ENCODE data around the gene KRT85. TPM values are rescaled to one million over a fixed set of nuclear protein-coding genes. Genes with fewer than 3 reads are reported as not detected.

Gene KRT85
- polyA plus RNA-seq, 2 of the 4 experiments (the other 2 are of a cell fraction), result 3.7 TPM; not detected in 1

DNA sequence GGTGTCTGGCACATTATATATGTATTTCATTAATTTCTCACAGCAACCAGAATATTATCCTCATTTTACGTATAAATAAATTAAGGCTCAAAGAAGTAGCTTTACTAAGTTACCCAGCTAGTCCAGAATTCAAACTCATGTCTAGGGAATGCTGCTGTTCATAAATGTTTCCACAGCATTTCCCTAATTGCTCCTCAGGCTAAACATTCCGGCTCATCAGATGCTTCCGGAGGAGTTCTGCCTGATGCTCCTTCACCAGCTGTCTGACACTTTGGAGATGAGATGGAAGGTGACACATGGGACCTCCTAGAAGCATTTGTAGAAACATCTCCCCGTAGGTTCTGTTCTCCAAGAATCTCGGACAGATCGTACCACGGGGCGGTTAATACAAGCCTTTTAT, 12.1 kb downstream of the KRT85 start:
- Histone ChIP-seq H3K4me2 (no peak overlapping the region), H3K9me3 (no peaks in the 10 kb centered on the region), H3K4me1 (0 out of 3 replicates have a peak, but pooled peaks cover 3% of the 10 kb centered on the region), H3K4me3 (no peak overlapping the region), H3K27ac (no peak overlapping the region)
- ATAC-seq (no peak), FAIRE-seq (no peak), DNase-seq (ENCODE audit: low read depth in 1 of 2, low spot score in 1 of 2) (no peak)
- ChIA-PET POLR2A (no interaction called here), CTCF (interaction anchor here (0.6 to 1.9 kb wide), 9 partner anchors 11 to 530 kb away, joined by 3 to 8 read pairs (median 4); no protein-coding TSS in a partner anchor)
- no peak for TF ChIP-seq ESRRA (IDR thresholded peaks at IDR 0.05; ENCODE audit: borderline replicate concordance, low read length)
- no peak for TF ChIP-seq CHD4 (IDR thresholded peaks at IDR 0.05; ENCODE audit: borderline replicate concordance)
- TF ChIP-seq TP53 (CRISPR knock-in tag; IDR thresholded peaks at IDR 0.05), result no peak
- no peak for TF ChIP-seq RNF2 (IDR thresholded peaks at IDR 0.05; ENCODE audit: borderline replicate concordance, low read depth)
- no peak for TF ChIP-seq SMC3 (IDR thresholded peaks at IDR 0.05)
- TF ChIP-seq CBX8 (IDR thresholded peaks at IDR 0.05), result no peak
- TF ChIP-seq HOXB5 (CRISPR knock-in tag; IDR thresholded peaks at IDR 0.05), result no peak
- no peak for TF ChIP-seq ZNF302 (CRISPR knock-in tag; IDR thresholded peaks at IDR 0.05)
- no peak for TF ChIP-seq BHLHE40 (IDR thresholded peaks at IDR 0.05; ENCODE audit: low read depth, low read length)
- TF ChIP-seq EHMT2 (IDR thresholded peaks at IDR 0.05; ENCODE audit: low read depth), result no peak
- no peak for TF ChIP-seq TFCP2L1 (CRISPR knock-in tag; IDR thresholded peaks at IDR 0.05)
- WGBS (ENCODE audit: missing lambda C conversion rate), result 90% methylated on average over 8 of the region's 8 CpGs

GRCh38 chr12:52354200-52354599, 13.1 kb downstream of the KRT85 start:
- Histone ChIP-seq H3K4me2 (no peak overlapping the region), H3K4me3 (no peak overlapping the region), H3K27ac (no peak overlapping the region), H3K4me1 (0 out of 3 replicates have a peak, but pooled peaks cover 3% of the 10 kb centered on the region), H3K9me3 (no peaks in the 10 kb centered on the region)
- CTCF ChIA-PET, result interaction anchor here (1.3 to 1.9 kb wide), 5 partner anchors 19 to 531 kb away, joined by 4 to 8 read pairs (median 4); no protein-coding TSS in a partner anchor
- WGBS (ENCODE audit: missing lambda C conversion rate), result 36% methylated on average over 5 of the region's 5 CpGs
- ATAC-seq, result no peak
- no peak for FAIRE-seq
- no peak for TF ChIP-seq TP53 (CRISPR knock-in tag; IDR thresholded peaks at IDR 0.05)
- no peak for TF ChIP-seq HEYL (CRISPR knock-in tag; IDR thresholded peaks at IDR 0.05)
- TF ChIP-seq NR3C1 (IDR thresholded peaks at IDR 0.05), result no peak
- TF ChIP-seq HOXB5 (CRISPR knock-in tag; IDR thresholded peaks at IDR 0.05), result no peak
- TF ChIP-seq ZC3H11A (IDR thresholded peaks at IDR 0.05), result no peak
- TF ChIP-seq NPAS2 (CRISPR knock-in tag; IDR thresholded peaks at IDR 0.05; ENCODE audit: borderline replicate concordance), result no peak
- TF ChIP-seq HOXA7 (CRISPR knock-in tag; IDR thresholded peaks at IDR 0.05), result no peak
- TF ChIP-seq MAZ (IDR thresholded peaks at IDR 0.05; ENCODE audit: borderline replicate concordance, low read depth, low read length), result no peak
- no peak for TF ChIP-seq GATA3 (IDR thresholded peaks at IDR 0.05; ENCODE audit: borderline replicate concordance)
- no peak for TF ChIP-seq RARB (CRISPR knock-in tag; IDR thresholded peaks at IDR 0.05)
- no peak for TF ChIP-seq FOSL2 (IDR thresholded peaks at IDR 0.05)
- TF ChIP-seq FOSL2 (CRISPR knock-in tag; IDR thresholded peaks at IDR 0.05), result no peak
- TF ChIP-seq CHD4 (IDR thresholded peaks at IDR 0.05; ENCODE audit: borderline replicate concordance), result no peak
- no peak for TF ChIP-seq CBX8 (IDR thresholded peaks at IDR 0.05)
- no peak for TF ChIP-seq NFE2L2 (conservative IDR thresholded peaks at IDR 0.05; ENCODE audit: low read length)
- TF ChIP-seq ZFP36 (IDR thresholded peaks at IDR 0.05; ENCODE audit: borderline replicate concordance, partially characterized antibody), result no peak
- TF ChIP-seq EHMT2 (IDR thresholded peaks at IDR 0.05; ENCODE audit: low read depth), result no peak
- no peak for TF ChIP-seq PHF8 (IDR thresholded peaks at IDR 0.05; ENCODE audit: borderline replicate concordance, low read depth)
- POLR2A ChIA-PET, result no interaction called here
- no peak for DNase-seq (ENCODE audit: low read depth in 1 of 2, low spot score in 1 of 2)

- no peak for DNase-seq (ENCODE audit: low read depth in 1 of 2, low spot score in 1 of 2)
- ChIA-PET CTCF (interaction anchor here (0.6 to 4.2 kb wide), 6 partner anchors 18 to 620 kb away, joined by 3 to 21 read pairs (median 4); no protein-coding TSS in a partner anchor), POLR2A (no interaction called here)
- Histone ChIP-seq H3K27ac (no peak overlapping the region), H3K4me1 (no peaks in the 10 kb centered on the region), H3K4me2 (no peak overlapping the region), H3K9me3 (no peaks in the 10 kb centered on the region), H3K4me3 (no peak overlapping the region)
- TF ChIP-seq CHD4 (IDR thresholded peaks at IDR 0.05; ENCODE audit: borderline replicate concordance) (no peak), PHF8 (IDR thresholded peaks at IDR 0.05; ENCODE audit: borderline replicate concordance, low read depth) (no peak), JUN (IDR thresholded peaks at IDR 0.05) (no peak), HEYL (CRISPR knock-in tag; IDR thresholded peaks at IDR 0.05) (no peak)
- TF ChIP-seq, protein P1, sequence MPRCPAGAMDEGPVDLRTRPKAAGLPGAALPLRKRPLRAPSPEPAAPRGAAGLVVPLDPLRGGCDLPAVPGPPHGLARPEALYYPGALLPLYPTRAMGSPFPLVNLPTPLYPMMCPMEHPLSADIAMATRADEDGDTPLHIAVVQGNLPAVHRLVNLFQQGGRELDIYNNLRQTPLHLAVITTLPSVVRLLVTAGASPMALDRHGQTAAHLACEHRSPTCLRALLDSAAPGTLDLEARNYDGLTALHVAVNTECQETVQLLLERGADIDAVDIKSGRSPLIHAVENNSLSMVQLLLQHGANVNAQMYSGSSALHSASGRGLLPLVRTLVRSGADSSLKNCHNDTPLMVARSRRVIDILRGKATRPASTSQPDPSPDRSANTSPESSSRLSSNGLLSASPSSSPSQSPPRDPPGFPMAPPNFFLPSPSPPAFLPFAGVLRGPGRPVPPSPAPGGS (IDR thresholded peaks at IDR 0.05), result no peak
- 90% methylated on average over 3 of the region's 3 CpGs for WGBS (ENCODE audit: missing lambda C conversion rate)
- no peak for FAIRE-seq
- ATAC-seq, result no peak
Observed at GRCh38 chr12:52353766-52354165, 13.5 kb downstream of the KRT85 start.
